Activated naive CD8-positive, alpha-beta T cell (primary cell): Measurements from ENCODE around the gene MGAT5B.

ENCODE experiments used
- H3K27ac Mint-ChIP-seq: one replicate; pipeline ENCODE4 v1.8.0; 2021; ENCODE audit warnings: mixed read lengths
- H3K27me3 Mint-ChIP-seq: one replicate; pipeline ENCODE4 v1.8.0; 2021; ENCODE audit warnings: mixed read lengths
- H3K36me3 Mint-ChIP-seq: one replicate; pipeline ENCODE4 v1.8.0; 2021; ENCODE audit warnings: mixed read lengths
- H3K4me1 Mint-ChIP-seq: one replicate; pipeline ENCODE4 v1.8.0; 2021; ENCODE audit warnings: low read depth, mixed read lengths
- H3K4me3 Mint-ChIP-seq: one replicate; pipeline ENCODE4 v1.8.0; 2021; ENCODE audit warnings: mild to moderate bottlenecking, mixed read lengths
- H3K9me3 Mint-ChIP-seq: one replicate; pipeline ENCODE4 v1.8.0; 2021; ENCODE audit warnings: low read depth, mixed read lengths

The MGAT5B gene

DNA sequence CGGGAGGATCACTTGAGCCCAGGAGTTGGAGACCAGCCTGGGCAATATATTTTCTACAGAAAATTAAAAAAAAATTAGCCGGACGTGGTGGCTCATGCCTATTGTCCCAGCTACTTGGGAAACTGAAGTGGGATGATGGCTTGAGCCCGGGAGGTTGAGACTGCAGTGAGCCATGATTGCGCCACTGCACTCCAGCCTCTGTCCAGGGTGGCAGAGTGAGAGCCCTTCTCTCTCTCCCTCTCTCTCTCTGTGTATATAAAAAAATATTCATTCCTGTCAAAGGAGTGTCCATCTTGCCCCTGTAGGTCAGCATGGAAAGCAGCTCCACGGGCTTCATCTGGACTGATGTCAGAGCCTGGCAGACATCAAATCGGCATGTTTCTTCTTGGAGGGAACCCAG, 31.2 kb downstream of the MGAT5B start:
- Mint-ChIP-seq H3K9me3 (no peaks in the 10 kb centered on the region), H3K4me3 (no peak overlapping the region), H3K27me3 (no peaks in the 10 kb centered on the region), H3K36me3 (no peaks in the 10 kb centered on the region), H3K4me1 (no peaks in the 10 kb centered on the region), H3K27ac (no peak overlapping the region)

DNA sequence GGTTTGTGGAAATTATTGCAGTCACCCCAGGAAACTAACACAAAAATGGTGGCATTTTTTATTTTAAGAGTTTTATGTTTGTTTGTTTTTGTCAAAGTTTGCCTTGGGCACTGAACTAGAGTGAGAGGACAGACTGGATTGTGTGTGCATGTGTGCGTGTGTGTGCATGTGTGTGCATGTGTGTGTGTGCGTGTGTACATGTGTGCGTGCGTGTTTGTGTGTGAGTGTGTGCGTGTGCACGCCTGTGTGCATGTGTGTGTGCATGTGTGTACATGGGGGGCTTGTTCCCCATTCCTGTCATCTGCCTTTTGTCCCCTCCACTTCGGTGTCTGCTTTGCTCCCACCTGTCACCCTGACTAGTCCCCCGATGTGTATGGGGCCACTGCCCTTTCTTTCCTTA, 32.5 kb downstream of the MGAT5B start:
- Mint-ChIP-seq H3K9me3 (no peaks in the 10 kb centered on the region), H3K36me3 (no peaks in the 10 kb centered on the region), H3K27ac (no peak overlapping the region), H3K27me3 (no peaks in the 10 kb centered on the region), H3K4me3 (no peak overlapping the region), H3K4me1 (no peaks in the 10 kb centered on the region)

DNA sequence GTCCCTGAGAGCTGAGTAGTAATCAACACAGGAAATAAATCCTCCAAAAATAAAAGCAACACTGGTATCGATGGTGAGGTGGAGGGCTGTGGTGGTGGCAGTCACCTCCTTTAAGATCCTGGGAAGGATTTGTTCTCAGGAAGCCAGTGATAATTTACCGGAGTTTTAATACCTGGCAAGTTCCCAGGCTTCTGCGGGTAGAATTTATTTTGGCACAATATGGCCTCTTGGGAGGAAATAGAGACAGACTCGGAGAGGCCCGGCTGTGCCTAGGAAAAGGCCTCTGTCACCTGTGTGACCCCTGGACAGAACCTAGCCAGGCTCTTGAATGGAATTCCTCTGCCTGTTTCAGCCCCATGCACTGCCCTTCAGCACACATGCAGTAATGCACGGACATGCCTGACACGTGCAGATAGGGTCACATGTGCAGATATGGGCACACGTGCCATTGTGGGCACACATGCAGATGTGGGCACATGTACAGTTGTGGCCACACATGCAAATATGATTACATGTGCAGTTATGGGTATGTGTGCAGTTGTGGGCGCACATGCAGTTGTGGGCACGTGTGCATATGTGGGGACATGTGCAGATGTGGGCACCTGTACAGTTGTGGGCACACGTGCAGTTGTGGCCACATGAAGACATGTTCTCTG, 33.5 kb downstream of the MGAT5B start:
- Mint-ChIP-seq H3K4me1 (no peaks in the 10 kb centered on the region), H3K27ac (no peak overlapping the region), H3K27me3 (no peaks in the 10 kb centered on the region), H3K9me3 (no peaks in the 10 kb centered on the region), H3K36me3 (no peaks in the 10 kb centered on the region), H3K4me3 (no peak overlapping the region)

DNA sequence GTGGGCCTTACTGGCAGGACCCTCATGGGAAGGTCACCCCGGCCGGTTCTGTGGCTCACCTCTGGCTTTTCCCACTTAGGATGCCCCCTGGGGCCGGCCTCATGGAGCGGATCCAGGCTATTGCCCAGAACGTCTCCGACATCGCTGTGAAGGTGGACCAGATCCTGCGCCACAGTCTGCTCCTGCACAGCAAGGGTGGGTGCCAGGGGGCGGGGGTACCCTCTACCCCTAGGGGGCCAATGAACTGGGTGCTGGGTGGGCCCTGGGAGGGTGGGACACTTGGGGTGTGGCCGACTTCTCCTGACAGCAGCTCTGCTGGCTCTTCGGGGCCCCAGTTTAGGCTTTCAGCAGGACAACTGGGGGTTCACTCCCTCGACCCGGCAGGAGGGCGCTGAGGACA, 34.3 kb downstream of the MGAT5B start:
- Mint-ChIP-seq H3K9me3 (peaks cover under 1% of the 10 kb centered on the region), H3K27ac (no peak overlapping the region), H3K4me3 (no peak overlapping the region), H3K4me1 (no peaks in the 10 kb centered on the region), H3K27me3 (no peaks in the 10 kb centered on the region), H3K36me3 (peaks cover under 1% of the 10 kb centered on the region)

DNA sequence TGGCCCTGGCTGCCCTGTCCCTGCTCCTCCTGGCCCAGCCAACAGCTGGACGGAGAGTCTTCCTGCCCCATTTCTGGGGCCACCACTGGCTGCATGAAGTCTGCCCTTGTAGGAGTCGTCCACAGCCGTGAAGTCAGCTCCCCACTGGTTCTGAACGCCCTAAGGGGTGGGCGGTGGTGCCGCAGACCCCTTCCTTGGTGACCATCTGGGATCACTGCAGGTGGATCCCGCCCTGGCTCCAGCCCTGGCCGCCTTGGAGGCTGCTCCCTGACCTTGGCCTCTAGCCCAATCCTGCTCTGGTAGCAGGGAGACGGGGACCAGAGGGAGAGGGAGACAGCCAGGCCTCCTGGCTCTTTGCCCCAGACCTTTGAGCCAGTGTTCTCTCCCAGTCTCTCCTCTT, 35.4 kb downstream of the MGAT5B start:
- peaks cover 3% of the 10 kb centered on the region for H3K36me3 Mint-ChIP-seq
- no peaks in the 10 kb centered on the region for H3K4me1 Mint-ChIP-seq
- H3K4me3 Mint-ChIP-seq = no peak overlapping the region

DNA sequence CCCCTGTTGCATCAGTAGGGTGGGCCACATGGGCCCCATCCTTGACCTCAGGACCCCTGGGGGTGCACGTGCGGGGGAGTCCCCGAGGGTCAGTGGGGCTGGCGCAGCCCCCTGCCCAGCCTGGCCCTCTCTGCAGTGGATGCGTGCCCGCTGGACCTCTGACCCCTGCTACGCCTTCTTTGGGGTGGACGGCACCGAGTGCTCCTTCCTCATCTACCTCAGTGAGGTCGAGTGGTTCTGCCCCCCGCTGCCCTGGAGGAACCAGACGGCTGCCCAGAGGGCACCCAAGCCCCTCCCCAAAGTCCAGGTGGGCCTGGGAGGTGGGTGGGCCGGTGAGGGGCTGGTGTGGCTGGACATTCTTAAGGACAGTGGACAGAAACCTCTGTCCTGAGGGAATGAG, 35.9 kb downstream of the MGAT5B start:
- peaks cover under 1% of the 10 kb centered on the region for H3K27me3 Mint-ChIP-seq

More for the DNA sequence above, 35.4 kb downstream of the MGAT5B start:
- Mint-ChIP-seq H3K9me3 (peaks cover 5% of the 10 kb centered on the region), H3K27me3 (no peaks in the 10 kb centered on the region), H3K27ac (no peak overlapping the region)

DNA sequence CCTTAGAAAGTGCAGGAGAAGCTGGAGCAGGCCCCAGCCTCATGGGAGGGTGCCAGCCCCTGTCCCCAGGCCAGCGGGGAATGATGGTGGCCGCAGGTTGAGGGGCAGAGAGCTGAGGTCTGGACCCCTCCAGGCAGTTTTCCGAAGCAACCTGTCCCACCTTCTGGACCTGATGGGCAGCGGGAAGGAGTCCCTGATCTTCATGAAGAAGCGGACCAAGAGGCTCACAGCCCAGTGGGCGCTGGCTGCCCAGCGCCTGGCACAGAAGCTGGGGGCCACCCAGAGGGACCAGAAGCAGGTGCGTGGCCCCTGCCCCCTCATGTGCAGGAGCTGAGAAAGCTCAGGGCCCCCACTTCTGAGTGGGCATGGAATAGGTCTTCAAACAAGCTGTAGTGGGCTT, 36.8 kb downstream of the MGAT5B start:
- Mint-ChIP-seq H3K4me1 (no peaks in the 10 kb centered on the region), H3K4me3 (no peak overlapping the region), H3K36me3 (peaks cover 3% of the 10 kb centered on the region), H3K9me3 (peaks cover 5% of the 10 kb centered on the region), H3K27ac (no peak overlapping the region), H3K27me3 (peaks cover 2% of the 10 kb centered on the region)

More for the DNA sequence above, 35.9 kb downstream of the MGAT5B start:
- Mint-ChIP-seq H3K27ac (no peak overlapping the region), H3K9me3 (peaks cover 5% of the 10 kb centered on the region), H3K4me3 (no peak overlapping the region), H3K36me3 (peaks cover 3% of the 10 kb centered on the region), H3K4me1 (no peaks in the 10 kb centered on the region)

DNA sequence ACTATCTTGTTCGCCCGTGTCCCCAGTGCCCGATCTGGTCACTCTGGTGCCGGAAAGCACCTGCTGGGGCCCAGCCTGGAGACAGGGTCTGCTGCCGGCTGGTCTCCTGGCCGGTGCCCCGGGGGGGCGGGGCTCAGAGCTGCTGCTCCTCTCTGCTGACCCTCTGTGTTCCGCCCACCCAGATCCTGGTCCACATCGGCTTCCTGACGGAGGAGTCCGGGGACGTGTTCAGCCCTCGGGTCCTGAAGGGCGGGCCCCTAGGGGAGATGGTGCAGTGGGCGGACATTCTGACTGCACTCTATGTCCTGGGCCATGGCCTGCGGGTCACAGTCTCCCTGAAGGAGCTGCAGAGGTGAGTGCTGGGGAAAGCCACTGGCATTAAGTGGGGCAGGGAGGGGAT, 37.6 kb downstream of the MGAT5B start:
- peaks cover 3% of the 10 kb centered on the region for H3K36me3 Mint-ChIP-seq
- H3K27me3 Mint-ChIP-seq = peaks cover 2% of the 10 kb centered on the region
- H3K4me3 Mint-ChIP-seq = no peak overlapping the region
- no peaks in the 10 kb centered on the region for H3K4me1 Mint-ChIP-seq
- peaks cover 5% of the 10 kb centered on the region for H3K9me3 Mint-ChIP-seq
- no peak overlapping the region for H3K27ac Mint-ChIP-seq

DNA sequence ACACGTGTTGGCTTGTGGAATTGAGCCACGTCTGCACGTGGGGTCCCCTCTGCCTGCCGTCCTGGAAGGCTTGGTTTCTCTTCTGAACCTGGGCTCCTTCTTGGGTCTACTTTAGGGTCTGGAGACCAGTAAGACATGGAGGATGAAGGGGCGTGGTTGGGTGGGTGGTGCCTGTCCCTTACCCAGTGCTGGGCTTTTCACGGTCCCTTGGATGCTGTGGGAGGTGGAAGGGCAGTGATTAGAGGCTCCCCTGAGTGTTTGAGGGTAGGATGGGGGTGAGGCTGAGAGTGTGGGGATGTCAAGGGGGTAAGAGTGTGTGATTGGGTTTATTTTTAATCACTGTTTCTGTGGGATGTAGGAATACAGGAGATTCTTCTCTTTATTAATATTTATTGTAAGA, 38.3 kb downstream of the MGAT5B start:
- H3K27me3 Mint-ChIP-seq = peaks cover 2% of the 10 kb centered on the region
- no peak overlapping the region for H3K27ac Mint-ChIP-seq
- no peak overlapping the region for H3K4me3 Mint-ChIP-seq
- no peaks in the 10 kb centered on the region for H3K4me1 Mint-ChIP-seq
- peaks cover 5% of the 10 kb centered on the region for H3K9me3 Mint-ChIP-seq
- peaks cover 3% of the 10 kb centered on the region for H3K36me3 Mint-ChIP-seq

DNA sequence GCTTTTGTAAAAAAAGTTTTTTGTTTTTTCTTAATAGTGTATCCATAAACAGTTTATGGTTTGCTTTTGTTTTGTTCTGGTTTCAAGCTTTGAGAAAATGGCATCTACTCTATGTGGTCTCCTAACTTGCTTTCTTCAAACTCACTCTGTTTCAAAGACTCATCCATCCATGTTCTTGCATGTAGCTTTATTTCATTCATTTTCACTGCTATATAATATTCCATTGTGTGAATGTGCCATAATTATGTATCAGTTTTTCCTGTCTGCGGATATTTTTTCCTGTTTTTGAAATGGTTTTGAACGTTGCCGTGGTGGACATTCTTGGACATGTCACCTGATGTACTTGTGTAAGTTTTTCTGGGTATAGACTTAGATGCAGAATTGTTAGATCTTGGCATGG, 39.1 kb downstream of the MGAT5B start:
- Mint-ChIP-seq H3K4me3 (no peak overlapping the region), H3K27ac (no peak overlapping the region), H3K27me3 (peaks cover 2% of the 10 kb centered on the region), H3K9me3 (peaks cover 5% of the 10 kb centered on the region), H3K4me1 (no peaks in the 10 kb centered on the region), H3K36me3 (peaks cover 3% of the 10 kb centered on the region)

DNA sequence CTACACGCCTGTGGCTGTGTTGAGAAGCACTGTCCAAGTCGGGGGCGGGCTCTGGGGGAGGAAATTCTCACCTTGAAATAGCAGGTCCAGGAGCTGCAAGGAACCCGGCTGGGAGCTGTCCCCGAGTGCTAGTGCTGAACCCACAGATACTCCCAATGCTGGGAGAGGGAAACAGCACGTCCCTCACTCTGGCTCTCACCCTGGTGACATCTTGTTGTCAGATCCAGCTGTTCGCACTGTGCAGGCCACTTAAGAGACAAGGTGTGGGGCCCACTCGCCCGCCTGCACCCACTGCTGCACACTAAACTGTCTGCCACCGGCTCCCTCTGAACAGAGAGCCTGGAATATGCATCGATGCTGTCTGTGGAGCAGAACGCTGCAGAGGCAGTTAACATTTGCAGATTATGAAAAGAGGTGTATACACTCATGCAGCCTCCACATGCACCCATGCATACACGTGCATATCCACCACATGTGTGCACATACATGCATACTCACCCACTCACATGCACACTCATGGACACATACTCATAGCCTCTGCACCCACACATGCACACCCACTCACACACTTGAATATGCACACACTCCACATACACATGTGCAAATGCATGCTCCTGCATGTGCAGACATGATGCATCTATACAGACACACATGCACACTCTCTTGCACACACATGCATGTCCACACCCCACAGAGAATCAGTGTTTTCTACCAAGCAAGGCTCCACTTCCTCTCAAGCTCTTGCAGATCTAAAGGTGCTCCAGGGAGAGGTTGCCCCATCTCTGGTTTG, 42.0 kb downstream of the MGAT5B start:
- Mint-ChIP-seq H3K4me1 (no peaks in the 10 kb centered on the region), H3K27me3 (peaks cover 2% of the 10 kb centered on the region), H3K4me3 (no peak overlapping the region), H3K36me3 (peaks cover 3% of the 10 kb centered on the region), H3K9me3 (peaks cover 5% of the 10 kb centered on the region), H3K27ac (no peak overlapping the region)

DNA sequence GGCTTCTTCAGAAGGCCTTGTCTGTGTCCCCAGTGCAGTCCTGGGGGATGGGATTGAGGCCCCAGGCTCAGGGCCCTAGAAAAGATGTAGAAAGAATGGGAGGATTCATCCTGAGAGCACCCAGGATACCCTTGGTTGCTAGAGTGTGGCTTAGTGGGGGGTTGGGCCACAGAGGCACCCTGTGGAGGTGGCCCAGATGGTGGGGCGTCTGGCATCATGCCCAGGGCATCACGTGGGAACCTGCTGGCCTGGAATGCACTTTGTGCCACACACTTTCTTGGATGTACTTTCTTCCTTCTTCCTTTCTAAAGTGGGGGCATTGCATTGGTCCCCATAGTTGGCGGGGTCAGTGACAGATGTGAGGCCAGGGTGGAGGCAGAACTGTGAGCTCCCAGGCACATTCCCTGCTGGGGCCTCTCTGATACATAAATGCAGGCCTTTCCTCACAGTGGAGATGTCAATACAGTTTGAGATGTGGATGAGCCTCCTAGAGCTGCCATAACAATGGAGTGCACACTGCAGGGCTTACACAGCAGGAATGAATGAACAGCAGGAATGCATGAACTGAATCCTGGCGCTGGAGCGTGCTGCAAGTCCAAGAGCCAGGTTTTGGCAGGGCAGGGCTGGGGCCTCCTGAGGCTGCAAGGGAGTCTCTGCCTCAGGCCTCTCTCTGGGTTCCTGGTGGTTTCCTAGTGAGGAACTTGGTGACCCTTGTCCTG, 43.3 kb downstream of the MGAT5B start:
- peaks cover 2% of the 10 kb centered on the region for H3K27me3 Mint-ChIP-seq
- H3K36me3 Mint-ChIP-seq = peaks cover 3% of the 10 kb centered on the region
- no peaks in the 10 kb centered on the region for H3K4me1 Mint-ChIP-seq
- peaks cover 5% of the 10 kb centered on the region for H3K9me3 Mint-ChIP-seq
- no peak overlapping the region for H3K4me3 Mint-ChIP-seq
- H3K27ac Mint-ChIP-seq = no peak overlapping the region

DNA sequence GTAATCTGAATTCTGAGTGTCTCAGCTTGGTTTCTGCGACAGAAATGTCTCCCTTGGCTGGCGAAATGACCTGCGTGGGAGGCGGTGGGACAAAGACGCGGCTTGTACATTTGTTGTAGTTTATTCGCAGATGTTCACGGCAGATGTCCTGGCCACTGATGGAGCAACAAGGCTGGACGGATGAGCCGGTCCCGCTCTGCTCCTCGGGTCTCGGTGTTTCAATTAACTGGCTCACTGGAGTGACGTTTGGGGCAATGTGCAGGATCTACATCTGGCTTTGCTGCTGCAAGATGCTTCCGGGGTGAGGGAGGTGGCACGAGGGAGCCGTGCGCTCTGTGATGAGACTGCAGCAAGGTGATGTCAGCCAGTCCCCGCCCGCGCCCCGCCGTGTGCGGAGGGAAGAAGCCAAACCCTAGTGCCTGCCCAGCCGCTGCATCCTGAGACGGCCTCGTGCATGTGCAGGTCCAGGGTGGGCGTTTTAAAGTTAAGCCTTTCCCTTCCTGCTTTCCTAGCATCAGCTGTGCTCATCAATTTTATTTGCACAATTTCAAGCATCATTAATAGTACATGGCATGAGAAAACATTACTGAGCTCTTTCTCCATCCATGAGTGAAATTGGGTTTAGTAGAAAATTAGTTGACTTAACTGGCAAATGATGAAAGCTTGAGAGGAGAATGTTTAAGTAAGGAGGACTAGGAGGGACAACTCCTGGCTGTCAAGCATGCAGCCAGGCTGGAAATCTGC, 44.4 kb downstream of the MGAT5B start:
- Mint-ChIP-seq H3K4me3 (no peak overlapping the region), H3K27me3 (peaks cover 2% of the 10 kb centered on the region), H3K4me1 (no peaks in the 10 kb centered on the region), H3K36me3 (peaks cover under 1% of the 10 kb centered on the region), H3K27ac (no peak overlapping the region), H3K9me3 (peaks cover 3% of the 10 kb centered on the region)

DNA sequence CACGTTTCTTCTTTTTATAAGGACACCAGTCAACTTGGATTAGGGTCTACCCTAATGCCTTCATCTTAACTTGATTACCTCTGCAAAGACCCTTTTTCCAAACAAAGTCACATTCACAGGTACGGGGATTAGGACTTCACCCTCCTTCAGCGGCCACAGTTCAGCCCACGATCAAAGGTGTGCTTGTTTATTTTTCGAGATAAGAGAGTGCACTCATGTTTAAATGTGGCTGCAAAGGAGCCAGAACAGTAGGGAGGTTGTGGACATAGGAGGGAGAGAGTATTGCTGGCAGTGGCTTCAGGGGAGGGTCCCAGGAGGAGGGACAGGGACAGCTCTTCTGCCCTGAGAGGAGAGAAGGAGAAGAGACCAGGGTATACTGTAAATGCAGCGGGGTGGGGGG, 46.7 kb downstream of the MGAT5B start:
- H3K27ac Mint-ChIP-seq = no peak overlapping the region
- no peaks in the 10 kb centered on the region for H3K9me3 Mint-ChIP-seq
- no peak overlapping the region for H3K4me3 Mint-ChIP-seq
- H3K27me3 Mint-ChIP-seq = no peaks in the 10 kb centered on the region
- H3K4me1 Mint-ChIP-seq = no peaks in the 10 kb centered on the region
- no peaks in the 10 kb centered on the region for H3K36me3 Mint-ChIP-seq
